HepG2 (cell line): ENCODE data around the gene SHF. TPM values are rescaled to one million over a fixed set of nuclear protein-coding genes. Genes with fewer than 3 reads are reported as not detected.

ENCODE experiments used
- ATM ChIP-seq: fragments of 450-650 bp; IDR thresholded peaks from 2 replicates; pipeline ENCODE4 v1.7.1; 2017; ENCODE audit warnings: mild to moderate bottlenecking, borderline replicate concordance
- GABPA ChIP-seq, 2 experiments: IDR thresholded peaks; 2 replicates each; pipeline ENCODE4 v1.6.1; 2011 to 2016; ENCODE audit warnings: low read depth in 2 of 2, low read length in 1 of 2, missing biosample characterization in 1 of 2, missing genetic modification characterization in 1 of 2
- JDP2 ChIP-seq: sonication (generic); formaldehyde crosslinking; IDR thresholded peaks from 2 replicates; pipeline ENCODE4 v1.8.1; 2022; ENCODE audit warnings: missing genetic modification reagents, borderline replicate concordance
- RARA ChIP-seq: IDR thresholded peaks from 2 replicates; pipeline ENCODE4 v1.6.1; 2016; ENCODE audit warnings: missing genetic modification reagents, missing compliant biosample characterization
- YEATS2 ChIP-seq: sonication (generic); formaldehyde crosslinking; IDR thresholded peaks from 2 replicates; pipeline ENCODE4 v1.4.0; 2020; ENCODE audit warnings: missing genetic modification reagents, borderline replicate concordance
- ZFP37 ChIP-seq: sonication (generic); formaldehyde crosslinking; IDR thresholded peaks from 2 replicates; pipeline ENCODE4 v1.4.0; 2020; ENCODE audit warnings: missing genetic modification reagents, borderline replicate concordance
- ZHX2 ChIP-seq, 2 experiments: sonication (generic) in 1 of 2; formaldehyde crosslinking in 1 of 2; IDR thresholded peaks; 2 replicates each; pipeline versions ENCODE4 v1.6.1 to v1.9.0; 2014 to 2022; ENCODE audit warnings: antibody characterized with exemption in 1 of 2, borderline replicate concordance in 1 of 2, inconsistent platforms in 1 of 2, low read depth in 1 of 2, missing genetic modification reagents in 1 of 2
- ZNF180 ChIP-seq: sonication (generic); formaldehyde crosslinking; IDR thresholded peaks from 2 replicates; pipeline ENCODE4 v1.4.0; 2020; ENCODE audit warnings: low read depth, missing genetic modification reagents, borderline replicate concordance
- ZNF33B ChIP-seq: sonication (generic); formaldehyde crosslinking; IDR thresholded peaks from 2 replicates; pipeline ENCODE4 v1.5.1; 2020; ENCODE audit warnings: mild to moderate bottlenecking, missing genetic modification reagents
- ZNF441 ChIP-seq: sonication (generic); formaldehyde crosslinking; IDR thresholded peaks from 2 replicates; pipeline ENCODE4 v1.7.0; 2021; ENCODE audit warnings: missing genetic modification reagents, borderline replicate concordance
- ZNF468 ChIP-seq: sonication (generic); formaldehyde crosslinking; IDR thresholded peaks from 2 replicates; pipeline ENCODE4 v1.8.0; 2022; ENCODE audit warnings: mild to moderate bottlenecking, moderate library complexity, missing genetic modification reagents
- ZNF747 ChIP-seq: sonication (generic); formaldehyde crosslinking; IDR thresholded peaks from 2 replicates; pipeline ENCODE4 v1.8.1; 2023; ENCODE audit warnings: missing genetic modification reagents, mild to moderate bottlenecking, borderline replicate concordance
- ZNF788 ChIP-seq: sonication (generic); formaldehyde crosslinking; IDR thresholded peaks from 2 replicates; pipeline ENCODE4 v1.5.0; 2020; ENCODE audit warnings: mild to moderate bottlenecking, missing genetic modification reagents, borderline replicate concordance
- ZSCAN25 ChIP-seq: sonication (generic); formaldehyde crosslinking; IDR thresholded peaks from 2 replicates; pipeline ENCODE4 v1.8.0; 2022; ENCODE audit warnings: mild to moderate bottlenecking, missing genetic modification reagents
- polyA plus RNA-seq, 8 experiments: library from polyadenylated mRNA; depleted of rRNA in 3 of 8; stranded (reverse) in 7 of 8; unstranded in 1 of 8; fragments of >200 nt; fragmentation: Illumina TruSeq in 4 of 8; extraction: Trizol in 4 of 8; gene quantifications; 2 replicates each; pipeline versions ENCODE4 v1.2.1 to v1.2.3, GENCODE V29; 2011 to 2016; ENCODE audit warnings: low read depth in 4 of 8, missing spikeins in 1 of 8, mixed read lengths in 1 of 8; ENCODE audit not compliant: insufficient read depth in 1 of 8
- total RNA-seq, 5 experiments: library from RNA; depleted of rRNA; stranded (reverse); fragments of >200 nt; fragmentation: Illumina TruSeq; extraction: Trizol; gene quantifications; 2 replicates each; pipeline ENCODE4 v1.2.3, GENCODE V29; 2016; ENCODE audit warnings: low read depth in 1 of 5
- TF ChIP-seq, protein P1 (sequence below): sonication (generic); formaldehyde crosslinking; IDR thresholded peaks from 2 replicates; pipeline ENCODE4 v1.4.0; 2020; ENCODE audit warnings: missing genetic modification reagents
- TF ChIP-seq, protein P2 (sequence below): IDR thresholded peaks from 2 replicates; pipeline ENCODE4 v1.6.1; 2012; ENCODE audit warnings: low read length, improper control_type of control experiment

SHF gene
- total and polyA plus RNA-seq, 2 of the 13 experiments (the other 11 are each of a cell fraction or from before 2014, with no cell fraction given): 20.9 to 25.5 TPM

- peak; percentile 67 for TF ChIP-seq ZHX2 (IDR thresholded peaks at IDR 0.05; ENCODE audit: low read depth)
- TF ChIP-seq ZHX2 (CRISPR knock-in tag; IDR thresholded peaks at IDR 0.05; ENCODE audit: borderline replicate concordance): peak; percentile 52; the same call in 1 of the 2 replicates
- peak; percentile 73; the same call in 1 of the 2 replicates for TF ChIP-seq ZNF747 (CRISPR knock-in tag)
- no peak for TF ChIP-seq GABPA (IDR thresholded peaks at IDR 0.05; ENCODE audit: low read depth, low read length)
- peak; percentile 34; the same call in 1 of the 2 replicates for TF ChIP-seq GABPA (CRISPR knock-in tag; IDR thresholded peaks at IDR 0.05; ENCODE audit: low read depth)
- 0 out of 2 replicates have a peak, but pooled peaks have one; percentile 41 for TF ChIP-seq YEATS2 (CRISPR knock-in tag)
- TF ChIP-seq ATM: no peak
- TF ChIP-seq ZFP37 (CRISPR knock-in tag): peak; percentile 86; the same call in 1 of the 2 replicates
- peak; percentile 74; the same call in 1 of the 2 replicates for TF ChIP-seq ZNF33B (CRISPR knock-in tag)
- no peak for TF ChIP-seq JDP2 (CRISPR knock-in tag)
- peak; percentile 97; the same call in 1 of the 2 replicates for TF ChIP-seq ZNF788 (CRISPR knock-in tag)
- no peak for TF ChIP-seq ZNF468 (CRISPR knock-in tag)
- TF ChIP-seq, protein P1, sequence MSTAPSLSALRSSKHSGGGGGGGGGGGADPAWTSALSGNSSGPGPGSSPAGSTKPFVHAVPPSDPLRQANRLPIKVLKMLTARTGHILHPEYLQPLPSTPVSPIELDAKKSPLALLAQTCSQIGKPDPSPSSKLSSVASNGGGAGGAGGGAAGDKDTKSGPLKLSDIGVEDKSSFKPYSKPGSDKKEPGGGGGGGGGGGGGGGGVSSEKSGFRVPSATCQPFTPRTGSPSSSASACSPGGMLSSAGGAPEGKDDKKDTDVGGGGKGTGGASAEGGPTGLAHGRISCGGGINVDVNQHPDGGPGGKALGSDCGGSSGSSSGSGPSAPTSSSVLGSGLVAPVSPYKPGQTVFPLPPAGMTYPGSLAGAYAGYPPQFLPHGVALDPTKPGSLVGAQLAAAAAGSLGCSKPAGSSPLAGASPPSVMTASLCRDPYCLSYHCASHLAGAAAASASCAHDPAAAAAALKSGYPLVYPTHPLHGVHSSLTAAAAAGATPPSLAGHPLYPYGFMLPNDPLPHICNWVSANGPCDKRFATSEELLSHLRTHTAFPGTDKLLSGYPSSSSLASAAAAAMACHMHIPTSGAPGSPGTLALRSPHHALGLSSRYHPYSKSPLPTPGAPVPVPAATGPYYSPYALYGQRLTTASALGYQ (CRISPR knock-in tag): peak; percentile 82
- TF ChIP-seq RARA: peak; percentile 39; the same call in 1 of the 2 replicates
- peak; percentile 80; the same call in 1 of the 2 replicates for TF ChIP-seq ZNF180
- peak; percentile 95; the same call in 1 of the 2 replicates for TF ChIP-seq ZNF441
- TF ChIP-seq ZSCAN25 (CRISPR knock-in tag): peak; percentile 56; the same call in 1 of the 2 replicates
- TF ChIP-seq, protein P2, sequence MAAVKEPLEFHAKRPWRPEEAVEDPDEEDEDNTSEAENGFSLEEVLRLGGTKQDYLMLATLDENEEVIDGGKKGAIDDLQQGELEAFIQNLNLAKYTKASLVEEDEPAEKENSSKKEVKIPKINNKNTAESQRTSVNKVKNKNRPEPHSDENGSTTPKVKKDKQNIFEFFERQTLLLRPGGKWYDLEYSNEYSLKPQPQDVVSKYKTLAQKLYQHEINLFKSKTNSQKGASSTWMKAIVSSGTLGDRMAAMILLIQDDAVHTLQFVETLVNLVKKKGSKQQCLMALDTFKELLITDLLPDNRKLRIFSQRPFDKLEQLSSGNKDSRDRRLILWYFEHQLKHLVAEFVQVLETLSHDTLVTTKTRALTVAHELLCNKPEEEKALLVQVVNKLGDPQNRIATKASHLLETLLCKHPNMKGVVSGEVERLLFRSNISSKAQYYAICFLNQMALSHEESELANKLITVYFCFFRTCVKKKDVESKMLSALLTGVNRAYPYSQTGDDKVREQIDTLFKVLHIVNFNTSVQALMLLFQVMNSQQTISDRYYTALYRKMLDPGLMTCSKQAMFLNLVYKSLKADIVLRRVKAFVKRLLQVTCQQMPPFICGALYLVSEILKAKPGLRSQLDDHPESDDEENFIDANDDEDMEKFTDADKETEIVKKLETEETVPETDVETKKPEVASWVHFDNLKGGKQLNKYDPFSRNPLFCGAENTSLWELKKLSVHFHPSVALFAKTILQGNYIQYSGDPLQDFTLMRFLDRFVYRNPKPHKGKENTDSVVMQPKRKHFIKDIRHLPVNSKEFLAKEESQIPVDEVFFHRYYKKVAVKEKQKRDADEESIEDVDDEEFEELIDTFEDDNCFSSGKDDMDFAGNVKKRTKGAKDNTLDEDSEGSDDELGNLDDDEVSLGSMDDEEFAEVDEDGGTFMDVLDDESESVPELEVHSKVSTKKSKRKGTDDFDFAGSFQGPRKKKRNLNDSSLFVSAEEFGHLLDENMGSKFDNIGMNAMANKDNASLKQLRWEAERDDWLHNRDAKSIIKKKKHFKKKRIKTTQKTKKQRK: no peak
These were observed 12.4 kb upstream of the SHF start (continued) for GRCh38 chr15:45200001-45200798.
